Activated CD4-positive, alpha-beta T cell treated with anti-CD3 and anti-CD28 coated beads, Interleukin-2, amount 50 U/mL, for 1 hour (primary cell): ENCODE results near the gene SETBP1.

Experiments
- DNase-seq: peaks from one replicate; pipeline ENCODE4 v3.0.0-alpha.2; 2020

The SETBP1 gene

GRCh38 chr18:44849361-44849760 is 168.7 kb downstream of the SETBP1 start:
- no peak for DNase-seq

GRCh38 chr18:44850001-44850400 is 169.3 kb downstream of the SETBP1 start:
- DNase-seq = no peak

GRCh38 chr18:44851856-44852621 is 171.4 kb downstream of the SETBP1 start:
- no peak for DNase-seq

GRCh38 chr18:44852818-44853217 is 172.1 kb downstream of the SETBP1 start:
- DNase-seq = no peak

- no peak for DNase-seq
These were observed 172.7 kb downstream of the SETBP1 start for GRCh38 chr18:44853430-44853829.

GRCh38 chr18:44855681-44856080 is 175.0 kb downstream of the SETBP1 start:
- no peak for DNase-seq

- DNase-seq = no peak
These were observed 175.5 kb downstream of the SETBP1 start for GRCh38 chr18:44856157-44856556.

GRCh38 chr18:44857081-44857480 is 176.4 kb downstream of the SETBP1 start:
- no peak for DNase-seq

- no peak for DNase-seq
These were observed 177.2 kb downstream of the SETBP1 start for GRCh38 chr18:44857744-44858491.

GRCh38 chr18:44859263-44859662 is 178.6 kb downstream of the SETBP1 start:
- DNase-seq = no peak

- no peak for DNase-seq
These were observed 179.2 kb downstream of the SETBP1 start for GRCh38 chr18:44859751-44860439.

GRCh38 chr18:44862112-44862511 is 181.4 kb downstream of the SETBP1 start:
- DNase-seq = no peak

- no peak for DNase-seq
These were observed 185.4 kb downstream of the SETBP1 start for GRCh38 chr18:44866103-44866502.

- DNase-seq = no peak
These were observed 188.8 kb downstream of the SETBP1 start for GRCh38 chr18:44869533-44869932.

- DNase-seq = no peak
These were observed 190.2 kb downstream of the SETBP1 start for GRCh38 chr18:44870631-44871502.

GRCh38 chr18:44871771-44872170 is 191.1 kb downstream of the SETBP1 start:
- DNase-seq = no peak

GRCh38 chr18:44876024-44876423 is 195.3 kb downstream of the SETBP1 start:
- no peak for DNase-seq

- DNase-seq = no peak
These were observed 196.1 kb downstream of the SETBP1 start for GRCh38 chr18:44876755-44877154.

GRCh38 chr18:44878335-44878734 is 197.6 kb downstream of the SETBP1 start:
- no peak for DNase-seq

- no peak for DNase-seq
These were observed 199.5 kb downstream of the SETBP1 start for GRCh38 chr18:44880170-44880569.

GRCh38 chr18:44881461-44882162 is 200.9 kb downstream of the SETBP1 start:
- no peak for DNase-seq
